Measurements from ENCODE around the gene BEST3.

DNA sequence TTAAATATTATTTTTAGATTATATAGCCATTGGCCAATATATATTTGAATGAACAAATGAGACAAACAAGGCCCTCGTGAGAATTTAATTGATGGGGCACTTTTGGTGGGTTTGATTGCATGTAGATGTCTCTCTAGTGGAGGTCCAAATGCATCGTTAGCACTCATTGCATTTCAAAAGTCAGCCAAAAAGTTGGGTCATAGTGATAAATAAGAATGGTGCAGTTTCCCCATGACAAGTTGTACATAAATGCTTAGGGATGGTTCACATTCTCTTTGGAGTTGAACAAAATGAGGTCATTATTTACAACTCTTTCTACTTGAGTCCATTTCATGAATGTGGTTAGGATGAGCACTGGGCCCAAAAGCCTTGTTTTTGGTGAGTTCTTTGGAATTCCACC lies 1.0 kb downstream of the BEST3 start:
- TF ChIP-seq, protein P1, sequence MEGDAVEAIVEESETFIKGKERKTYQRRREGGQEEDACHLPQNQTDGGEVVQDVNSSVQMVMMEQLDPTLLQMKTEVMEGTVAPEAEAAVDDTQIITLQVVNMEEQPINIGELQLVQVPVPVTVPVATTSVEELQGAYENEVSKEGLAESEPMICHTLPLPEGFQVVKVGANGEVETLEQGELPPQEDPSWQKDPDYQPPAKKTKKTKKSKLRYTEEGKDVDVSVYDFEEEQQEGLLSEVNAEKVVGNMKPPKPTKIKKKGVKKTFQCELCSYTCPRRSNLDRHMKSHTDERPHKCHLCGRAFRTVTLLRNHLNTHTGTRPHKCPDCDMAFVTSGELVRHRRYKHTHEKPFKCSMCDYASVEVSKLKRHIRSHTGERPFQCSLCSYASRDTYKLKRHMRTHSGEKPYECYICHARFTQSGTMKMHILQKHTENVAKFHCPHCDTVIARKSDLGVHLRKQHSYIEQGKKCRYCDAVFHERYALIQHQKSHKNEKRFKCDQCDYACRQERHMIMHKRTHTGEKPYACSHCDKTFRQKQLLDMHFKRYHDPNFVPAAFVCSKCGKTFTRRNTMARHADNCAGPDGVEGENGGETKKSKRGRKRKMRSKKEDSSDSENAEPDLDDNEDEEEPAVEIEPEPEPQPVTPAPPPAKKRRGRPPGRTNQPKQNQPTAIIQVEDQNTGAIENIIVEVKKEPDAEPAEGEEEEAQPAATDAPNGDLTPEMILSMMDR (IDR thresholded peaks at IDR 0.05) = no peak
- no peak for TF ChIP-seq ZFX (IDR thresholded peaks at IDR 0.05; ENCODE audit: borderline replicate concordance)

All from 22Rv1 (cell line).